ENCODE data around the gene UGT2B7. TPM values are rescaled to one million over a fixed set of nuclear protein-coding genes. Genes with fewer than 3 reads are reported as not detected.
"Not testable (repeated sequence)": the region's sequence is repeated elsewhere in the genome, so short reads cannot be mapped to it uniquely, and the experiment has no call there.

The UGT2B7 gene
- total and polyA plus RNA-seq, 2 donors (not counting 1 experiment from before 2014, with no cell fraction given), result not detected

DNA sequence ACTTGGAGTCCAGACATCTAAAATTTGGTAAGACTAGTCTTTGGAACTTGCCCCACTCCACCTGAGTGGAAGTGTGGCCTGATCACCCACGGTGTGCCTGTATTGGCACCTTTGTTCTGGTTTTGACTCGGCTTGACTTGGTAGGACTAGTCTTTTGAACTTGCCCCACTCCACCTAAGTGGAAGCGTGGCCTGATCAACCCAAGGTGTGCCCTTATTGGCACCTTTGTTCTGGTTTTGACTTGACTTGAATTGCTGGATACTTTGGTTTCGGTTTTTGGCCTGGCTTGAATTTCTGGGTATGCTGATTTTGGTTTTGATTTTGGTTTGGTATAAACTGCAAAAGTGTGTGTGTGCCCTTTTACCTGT lies 44.7 kb upstream of the UGT2B7 start:
- Mint-ChIP-seq H3K27ac (no peak overlapping the region), H3K27me3 (no peaks in the 10 kb centered on the region), H3K4me1 (no peaks in the 10 kb centered on the region), H3K4me3 (no peak overlapping the region), H3K9me3 (ENCODE audit: insufficient read depth) (no peaks in the 10 kb centered on the region)
- intact Hi-C loops (cut with micrococcal nuclease), result no loop called here
- CTCF ChIA-PET, result no interaction called here
- H3K27ac ChIP-seq (ENCODE audit: low read length in 2 of 2), result no peak overlapping the region
- no peak overlapping the region for H3K4me2 ChIP-seq (replicated peaks; ENCODE audit: low read depth, low read length, poor library complexity, severe bottlenecking)
- no peaks in the 10 kb centered on the region for H4K20me1 ChIP-seq (ENCODE audit: control insufficient read depth, insufficient read depth, low read length, poor library complexity, severe bottlenecking)
- no peaks in the 10 kb centered on the region for H3K4me1 ChIP-seq (ENCODE audit: control insufficient read depth in 2 of 2, insufficient read depth in 2 of 2, low read length in 2 of 2)
- WGBS (ENCODE audit: insufficient coverage), result 100% methylated on average over 2 of the region's 4 CpGs
- H3K9ac ChIP-seq (ENCODE audit: low read length), result no peak overlapping the region
- H3K9me3 ChIP-seq (ENCODE audit: control extremely low read depth in 1 of 3, control insufficient read depth in 2 of 3, insufficient read depth in 1 of 3, low read length in 2 of 3), result no peaks in the 10 kb centered on the region
- TF ChIP-seq EZH2 (IDR thresholded peaks at IDR 0.05; ENCODE audit: borderline replicate concordance, insufficient read depth, low read depth, low read length, poor library complexity, severe bottlenecking), result no peak
- TF ChIP-seq, protein P1, sequence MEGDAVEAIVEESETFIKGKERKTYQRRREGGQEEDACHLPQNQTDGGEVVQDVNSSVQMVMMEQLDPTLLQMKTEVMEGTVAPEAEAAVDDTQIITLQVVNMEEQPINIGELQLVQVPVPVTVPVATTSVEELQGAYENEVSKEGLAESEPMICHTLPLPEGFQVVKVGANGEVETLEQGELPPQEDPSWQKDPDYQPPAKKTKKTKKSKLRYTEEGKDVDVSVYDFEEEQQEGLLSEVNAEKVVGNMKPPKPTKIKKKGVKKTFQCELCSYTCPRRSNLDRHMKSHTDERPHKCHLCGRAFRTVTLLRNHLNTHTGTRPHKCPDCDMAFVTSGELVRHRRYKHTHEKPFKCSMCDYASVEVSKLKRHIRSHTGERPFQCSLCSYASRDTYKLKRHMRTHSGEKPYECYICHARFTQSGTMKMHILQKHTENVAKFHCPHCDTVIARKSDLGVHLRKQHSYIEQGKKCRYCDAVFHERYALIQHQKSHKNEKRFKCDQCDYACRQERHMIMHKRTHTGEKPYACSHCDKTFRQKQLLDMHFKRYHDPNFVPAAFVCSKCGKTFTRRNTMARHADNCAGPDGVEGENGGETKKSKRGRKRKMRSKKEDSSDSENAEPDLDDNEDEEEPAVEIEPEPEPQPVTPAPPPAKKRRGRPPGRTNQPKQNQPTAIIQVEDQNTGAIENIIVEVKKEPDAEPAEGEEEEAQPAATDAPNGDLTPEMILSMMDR (IDR thresholded peaks at IDR 0.05), result no peak
- H3K36me3 ChIP-seq (replicated peaks in 1 of 2; ENCODE audit: control extremely low read depth in 1 of 2, control insufficient read depth in 1 of 2, extremely low read depth in 1 of 2, insufficient read depth in 2 of 2, low read length in 1 of 2), result no peaks in the 10 kb centered on the region
- no peaks in the 10 kb centered on the region for H3K79me2 ChIP-seq (ENCODE audit: control insufficient read depth, insufficient read depth, low read length)
- no peak for DNase-seq
- POLR2A ChIA-PET, result no interaction called here
- H3K27me3 ChIP-seq (replicated peaks in 1 of 4; ENCODE audit: control extremely low read depth in 1 of 4, control insufficient read depth in 3 of 4, insufficient read depth in 4 of 4, low read length in 3 of 4), result no peaks in the 10 kb centered on the region
- H3K4me3 ChIP-seq (ENCODE audit: control extremely low read depth in 1 of 5, extremely low read depth in 1 of 5, insufficient read depth in 1 of 5, low read depth in 2 of 5, low read length in 4 of 5), result no peak overlapping the region
- H2AFZ ChIP-seq (ENCODE audit: insufficient read depth, low read depth, low read length, poor library complexity, severe bottlenecking), result no peak overlapping the region
- no peak for ATAC-seq (ENCODE audit: low read depth)

DNA sequence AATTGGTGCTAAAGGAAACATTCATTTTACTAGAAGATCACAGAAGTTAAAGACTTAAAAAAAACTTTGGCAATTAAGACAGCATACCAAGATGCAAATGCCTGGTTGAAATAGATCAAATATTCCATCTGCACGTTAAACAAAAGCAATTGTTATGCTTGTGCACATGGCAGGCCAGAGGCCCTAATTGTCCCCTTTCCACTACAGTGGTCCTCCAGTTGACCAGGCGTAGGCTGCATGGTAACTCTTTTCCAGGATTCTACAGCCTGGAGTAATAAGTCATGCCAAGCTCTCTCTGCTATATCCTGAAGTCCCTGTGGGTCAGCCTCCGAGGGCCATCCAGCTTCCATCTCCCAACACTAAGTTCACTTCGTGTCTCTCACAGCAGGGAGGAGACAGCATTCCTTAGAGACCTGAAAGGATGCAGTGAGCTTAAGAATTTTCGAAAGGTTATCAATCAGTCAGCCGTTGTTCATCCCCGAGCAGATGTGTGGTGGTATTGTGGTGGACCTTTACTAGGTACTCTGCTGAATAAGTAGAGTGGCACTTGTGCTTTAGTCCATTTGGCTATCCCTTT lies 42.9 kb upstream of the UGT2B7 start:
- POLR2A ChIA-PET; DNase-seq; H4K20me1 ChIP-seq (ENCODE audit: control insufficient read depth, insufficient read depth, low read length, poor library complexity, severe bottlenecking); H3K27me3 Mint-ChIP-seq; H3K27ac ChIP-seq (ENCODE audit: low read length in 2 of 2); H3K79me2 ChIP-seq (ENCODE audit: control insufficient read depth, insufficient read depth, low read length); H3K4me3 Mint-ChIP-seq; H3K27me3 ChIP-seq (replicated peaks in 1 of 4; ENCODE audit: control extremely low read depth in 1 of 4, control insufficient read depth in 3 of 4, insufficient read depth in 4 of 4, low read length in 3 of 4); ATAC-seq (ENCODE audit: low read depth); H3K4me1 ChIP-seq (ENCODE audit: control insufficient read depth in 2 of 2, insufficient read depth in 2 of 2, low read length in 2 of 2); H3K4me1 Mint-ChIP-seq; H2AFZ ChIP-seq (ENCODE audit: insufficient read depth, low read depth, low read length, poor library complexity, severe bottlenecking); H3K4me2 ChIP-seq (replicated peaks; ENCODE audit: low read depth, low read length, poor library complexity, severe bottlenecking); intact Hi-C loops (cut with micrococcal nuclease); H3K9me3 ChIP-seq (ENCODE audit: control extremely low read depth in 1 of 3, control insufficient read depth in 2 of 3, insufficient read depth in 1 of 3, low read length in 2 of 3); H3K36me3 ChIP-seq (replicated peaks in 1 of 2; ENCODE audit: control extremely low read depth in 1 of 2, control insufficient read depth in 1 of 2, extremely low read depth in 1 of 2, insufficient read depth in 2 of 2, low read length in 1 of 2); H3K9me3 Mint-ChIP-seq (ENCODE audit: insufficient read depth); H3K4me3 ChIP-seq (ENCODE audit: control extremely low read depth in 1 of 5, extremely low read depth in 1 of 5, insufficient read depth in 1 of 5, low read depth in 2 of 5, low read length in 4 of 5); H3K27ac Mint-ChIP-seq; CTCF ChIA-PET; H3K9ac ChIP-seq (ENCODE audit: low read length): not testable (repeated sequence)
- 94% methylated on average over 2 of the region's 7 CpGs for WGBS (ENCODE audit: insufficient coverage)

DNA sequence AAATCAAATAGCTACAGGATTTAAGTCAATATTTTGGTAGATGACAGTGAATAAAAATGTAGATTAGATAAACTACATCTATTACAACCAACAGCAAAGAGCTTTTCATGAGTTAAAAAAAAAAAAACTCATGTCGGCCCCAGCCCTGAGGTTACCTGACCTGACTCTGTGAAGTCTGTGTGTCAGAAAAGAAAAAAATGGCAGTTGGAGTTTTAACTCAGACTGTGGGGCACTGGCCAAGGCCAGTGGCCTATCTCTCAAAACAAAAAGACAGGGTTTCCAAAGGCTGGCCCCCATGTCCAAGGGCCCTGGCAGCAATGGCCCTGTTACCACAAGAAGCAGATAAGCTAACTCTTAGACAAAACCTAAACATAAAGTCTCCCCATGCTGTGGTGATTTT lies 42.2 kb upstream of the UGT2B7 start:
- H3K4me3 ChIP-seq (ENCODE audit: control extremely low read depth in 1 of 5, extremely low read depth in 1 of 5, insufficient read depth in 1 of 5, low read depth in 2 of 5, low read length in 4 of 5); intact Hi-C loops (cut with micrococcal nuclease); CTCF ChIA-PET; H3K4me1 Mint-ChIP-seq; H3K9me3 ChIP-seq (ENCODE audit: control extremely low read depth in 1 of 3, control insufficient read depth in 2 of 3, insufficient read depth in 1 of 3, low read length in 2 of 3); H3K4me1 ChIP-seq (ENCODE audit: control insufficient read depth in 2 of 2, insufficient read depth in 2 of 2, low read length in 2 of 2); POLR2A ChIA-PET; H3K27me3 ChIP-seq (replicated peaks in 1 of 4; ENCODE audit: control extremely low read depth in 1 of 4, control insufficient read depth in 3 of 4, insufficient read depth in 4 of 4, low read length in 3 of 4); H3K79me2 ChIP-seq (ENCODE audit: control insufficient read depth, insufficient read depth, low read length); DNase-seq; H3K27ac Mint-ChIP-seq; H3K27ac ChIP-seq (ENCODE audit: low read length in 2 of 2); H3K9me3 Mint-ChIP-seq (ENCODE audit: insufficient read depth); H2AFZ ChIP-seq (ENCODE audit: insufficient read depth, low read depth, low read length, poor library complexity, severe bottlenecking); H3K4me3 Mint-ChIP-seq; H3K27me3 Mint-ChIP-seq; H4K20me1 ChIP-seq (ENCODE audit: control insufficient read depth, insufficient read depth, low read length, poor library complexity, severe bottlenecking); H3K9ac ChIP-seq (ENCODE audit: low read length); H3K4me2 ChIP-seq (replicated peaks; ENCODE audit: low read depth, low read length, poor library complexity, severe bottlenecking); ATAC-seq (ENCODE audit: low read depth); H3K36me3 ChIP-seq (replicated peaks in 1 of 2; ENCODE audit: control extremely low read depth in 1 of 2, control insufficient read depth in 1 of 2, extremely low read depth in 1 of 2, insufficient read depth in 2 of 2, low read length in 1 of 2): not testable (repeated sequence)
- WGBS (ENCODE audit: insufficient coverage), result 100% methylated on average over 1 of the region's 1 CpG
